Mesenchymal stem cell (in vitro differentiated cells and primary cell): ENCODE results near the gene LCP1.

Source experiments
- DNase-seq: peaks from one replicate; pipeline ENCODE4 v3.0.0-alpha.2; 2013
- H2AFZ ChIP-seq: one replicate; pipeline ENCODE4 v1.6.1; 2013; ENCODE audit warnings: low read depth, mild to moderate bottlenecking, control low read depth, inconsistent platforms, low read length, moderate library complexity
- H2AK5ac ChIP-seq: 2 replicates; pipeline ENCODE4 v1.6.1; 2013; ENCODE audit warnings: low read length, moderate library complexity, mild to moderate bottlenecking, inconsistent platforms; ENCODE audit not compliant: severe bottlenecking
- H2BK120ac ChIP-seq: one replicate; pipeline ENCODE4 v1.6.1; 2013; ENCODE audit warnings: low read depth, mild to moderate bottlenecking, inconsistent platforms, low read length, moderate library complexity
- H2BK12ac ChIP-seq, 2 experiments: one replicate each; pipeline ENCODE4 v1.6.1; 2013; ENCODE audit warnings: inconsistent platforms in 2 of 2, low read length in 2 of 2, mild to moderate bottlenecking in 2 of 2, moderate library complexity in 2 of 2, control low read depth in 1 of 2
- H2BK15ac ChIP-seq: one replicate; pipeline ENCODE4 v1.6.1; 2013; ENCODE audit warnings: mild to moderate bottlenecking, low read depth, inconsistent platforms; ENCODE audit not compliant: poor library complexity, severe bottlenecking
- H2BK5ac ChIP-seq: 2 replicates; pipeline ENCODE4 v1.6.1; 2013; ENCODE audit warnings: low read depth, mild to moderate bottlenecking, low read length, control low read depth, inconsistent platforms; ENCODE audit not compliant: poor library complexity, severe bottlenecking
- H3K14ac ChIP-seq, 2 experiments: one replicate each; pipeline ENCODE4 v1.6.1; 2013; ENCODE audit warnings: inconsistent platforms in 2 of 2, low read length in 2 of 2, control low read depth in 1 of 2, mild to moderate bottlenecking in 1 of 2, moderate library complexity in 1 of 2
- H3K18ac ChIP-seq, 2 experiments: one replicate each; pipeline ENCODE4 v1.6.1; 2013; ENCODE audit warnings: inconsistent platforms in 2 of 2, low read length in 2 of 2, control low read depth in 1 of 2, low read depth in 1 of 2, mild to moderate bottlenecking in 1 of 2
- H3K23ac ChIP-seq, 2 experiments: one replicate each; pipeline ENCODE4 v1.6.1; 2013; ENCODE audit warnings: inconsistent platforms in 2 of 2, low read length in 2 of 2, mild to moderate bottlenecking in 2 of 2, moderate library complexity in 2 of 2, control low read depth in 1 of 2
- H3K27ac ChIP-seq: 2 replicates; pipeline ENCODE4 v1.5.1; 2013; ENCODE audit warnings: mild to moderate bottlenecking, moderate library complexity, low read length, control low read depth, inconsistent platforms; ENCODE audit not compliant: poor library complexity, severe bottlenecking
- H3K27me3 ChIP-seq, 2 experiments: 2 replicates each; pipeline versions ENCODE4 v1.6.1 to v1.7.0; 2013; ENCODE audit warnings: low read length in 2 of 2, mild to moderate bottlenecking in 2 of 2, moderate library complexity in 2 of 2, control low read depth in 1 of 2, inconsistent platforms in 1 of 2; ENCODE audit not compliant: control insufficient read depth in 1 of 2, insufficient read depth in 1 of 2
- H3K36me3 ChIP-seq, 2 experiments: 2 replicates each; pipeline versions ENCODE4 v1.6.1 to v1.7.0; 2013; ENCODE audit warnings: low read length in 2 of 2, control low read depth in 1 of 2, inconsistent platforms in 1 of 2, low read depth in 1 of 2, mild to moderate bottlenecking in 1 of 2; ENCODE audit not compliant: insufficient read depth in 2 of 2, control insufficient read depth in 1 of 2
- H3K4ac ChIP-seq, 2 experiments: one replicate each; pipeline ENCODE4 v1.6.1; 2013; ENCODE audit warnings: inconsistent platforms in 2 of 2, low read length in 2 of 2, mild to moderate bottlenecking in 2 of 2, moderate library complexity in 2 of 2, control low read depth in 1 of 2, low read depth in 1 of 2
- H3K4me1 ChIP-seq: 2 replicates; pipeline ENCODE4 v1.6.1; 2013; ENCODE audit warnings: low read depth, low read length, control low read depth; ENCODE audit not compliant: control insufficient read depth, insufficient read depth
- H3K4me2 ChIP-seq: 2 replicates; pipeline ENCODE4 v1.6.1; 2013; ENCODE audit warnings: low read length, mild to moderate bottlenecking, inconsistent platforms; ENCODE audit not compliant: poor library complexity, severe bottlenecking
- H3K4me3 ChIP-seq, 2 experiments: 2 replicates each; pipeline versions ENCODE4 v1.5.1 to v1.7.0; 2013; ENCODE audit warnings: low read length in 2 of 2, mild to moderate bottlenecking in 2 of 2, control low read depth in 1 of 2, low read depth in 1 of 2; ENCODE audit not compliant: insufficient read depth in 1 of 2
- H3K79me1 ChIP-seq: replicated peaks from 2 replicates; pipeline ENCODE4 v1.6.1; 2013; ENCODE audit warnings: mild to moderate bottlenecking, control low read depth, low read length, inconsistent platforms; ENCODE audit not compliant: poor library complexity, severe bottlenecking
- H3K9ac ChIP-seq: 2 replicates; pipeline ENCODE4 v1.7.0; 2013; ENCODE audit warnings: mild to moderate bottlenecking, low read length, moderate library complexity
- H3K9me3 ChIP-seq: 2 replicates; pipeline ENCODE4 v1.7.0; 2013; ENCODE audit warnings: mild to moderate bottlenecking, low read length; ENCODE audit not compliant: control insufficient read depth
- H4K8ac ChIP-seq: one replicate; pipeline ENCODE4 v1.6.1; 2013; ENCODE audit warnings: inconsistent platforms, mild to moderate bottlenecking, low read length, moderate library complexity
- H4K91ac ChIP-seq: one replicate; pipeline ENCODE4 v1.6.1; 2013; ENCODE audit warnings: mild to moderate bottlenecking, low read length, inconsistent platforms
- WGBS: methylation state at CpG from one replicate; pipeline ENCODE4 v1.1.7; 2013; ENCODE audit warnings: mixed read lengths; 5-methylcytosine and 5-hydroxymethylcytosine counted together

The LCP1 gene

GRCh38 chr13:46213242-46213641 lies 31.3 kb upstream of the LCP1 start:
- 91% methylated on average over 3 of the region's 3 CpGs for WGBS
- no peak overlapping the region for H4K91ac ChIP-seq
- H2BK5ac ChIP-seq, result no peak overlapping the region
- H4K8ac ChIP-seq, result no peak overlapping the region
- H3K27ac ChIP-seq, result no peak overlapping the region
- no peak overlapping the region for H3K14ac ChIP-seq
- H3K23ac ChIP-seq, result no peak overlapping the region
- H3K4me1 ChIP-seq, result peaks cover 3% of the 10 kb centered on the region
- H2AK5ac ChIP-seq, result no peak overlapping the region
- DNase-seq, result no peak
- H2BK15ac ChIP-seq, result no peak overlapping the region
- H3K36me3 ChIP-seq, result no peaks in the 10 kb centered on the region
- H3K9me3 ChIP-seq, result no peaks in the 10 kb centered on the region
- H2BK12ac ChIP-seq, result no peak overlapping the region
- H3K4me2 ChIP-seq, result no peak overlapping the region
- H3K9ac ChIP-seq, result no peak overlapping the region
- no peaks in the 10 kb centered on the region for H3K27me3 ChIP-seq
- no peak overlapping the region for H3K18ac ChIP-seq
- H2AFZ ChIP-seq, result no peak overlapping the region
- H3K4ac ChIP-seq, result no peak overlapping the region
- H3K4me3 ChIP-seq, result no peak overlapping the region
- H2BK120ac ChIP-seq, result no peak overlapping the region
- H3K79me1 ChIP-seq, result no peaks in the 10 kb centered on the region

GRCh38 chr13:46211483-46212351 lies 29.7 kb upstream of the LCP1 start, which contains the start of gene LRRC63:
Gene LRRC63 (plus strand): TSS chr13:46211928. CDS start chr13:46213035, 1,107 bp downstream.
- Histone ChIP-seq H3K18ac (peak within 1 kb of the TSS in 1 of 2 experiments; percentile 78), H2BK15ac (peak within 1 kb of the TSS; percentile 0), H3K27me3 (no peaks in the 10 kb centered on the region), H3K4me1 (peaks cover 3% of the 10 kb centered on the region), H3K23ac (no peak within 1 kb of the TSS), H3K4me3 (peak within 1 kb of the TSS; percentile 63 to 92), H2BK12ac (no peak within 1 kb of the TSS), H2AK5ac (peak within 1 kb of the TSS; percentile 2), H3K79me1 (no peaks in the 10 kb centered on the region), H3K4ac (no peak within 1 kb of the TSS), H3K9me3 (no peaks in the 10 kb centered on the region), H3K9ac (peak within 1 kb of the TSS; percentile 81), H2BK5ac (no peak within 1 kb of the TSS), H3K36me3 (no peaks in the 10 kb centered on the region), H2BK120ac (no peak within 1 kb of the TSS), H2AFZ (peak within 1 kb of the TSS; percentile 39), H3K14ac (no peak within 1 kb of the TSS), H4K91ac (no peak within 1 kb of the TSS), H3K27ac (no peak within 1 kb of the TSS), H4K8ac (peak within 1 kb of the TSS; percentile 93), H3K4me2 (peak within 1 kb of the TSS; percentile 54)
- WGBS, result 9% methylated on average over 47 of the region's 53 CpGs
- peak; percentile 63 for DNase-seq

GRCh38 chr13:46211116-46211482 lies 29.1 kb upstream of the LCP1 start:
- H2BK120ac ChIP-seq, result no peak overlapping the region
- no peaks in the 10 kb centered on the region for H3K9me3 ChIP-seq
- H3K4me3 ChIP-seq, result peak overlapping the region in 1 of 2 experiments; percentile 92
- no peak overlapping the region for H3K23ac ChIP-seq
- no peaks in the 10 kb centered on the region for H3K79me1 ChIP-seq
- no peak overlapping the region for H2AK5ac ChIP-seq
- H3K27me3 ChIP-seq, result no peaks in the 10 kb centered on the region
- no peak overlapping the region for H2AFZ ChIP-seq
- no peak overlapping the region for H4K91ac ChIP-seq
- no peak overlapping the region for H3K27ac ChIP-seq
- H2BK12ac ChIP-seq, result no peak overlapping the region
- no peak overlapping the region for H3K18ac ChIP-seq
- H3K4me2 ChIP-seq, result peak overlapping the region; percentile 54
- WGBS, result 46% methylated on average over 9 of the region's 9 CpGs
- no peaks in the 10 kb centered on the region for H3K36me3 ChIP-seq
- peak; percentile 25 for DNase-seq
- H2BK5ac ChIP-seq, result no peak overlapping the region
- no peak overlapping the region for H4K8ac ChIP-seq
- H3K4ac ChIP-seq, result no peak overlapping the region
- H3K9ac ChIP-seq, result peak overlapping the region; percentile 81
- no peak overlapping the region for H2BK15ac ChIP-seq
- no peak overlapping the region for H3K14ac ChIP-seq
- H3K4me1 ChIP-seq, result peaks cover 3% of the 10 kb centered on the region

- Histone ChIP-seq H4K91ac (no peak overlapping the region), H3K4me3 (peak overlapping the region in 1 of 2 experiments; percentile 92), H3K27ac (no peak overlapping the region), H3K4ac (no peak overlapping the region), H3K23ac (no peak overlapping the region), H3K9ac (peak overlapping the region; percentile 81), H3K79me1 (no peaks in the 10 kb centered on the region), H2BK120ac (no peak overlapping the region), H2AK5ac (no peak overlapping the region), H3K9me3 (no peaks in the 10 kb centered on the region), H2BK5ac (no peak overlapping the region), H3K36me3 (no peaks in the 10 kb centered on the region), H2BK15ac (no peak overlapping the region), H2BK12ac (no peak overlapping the region), H3K4me2 (no peak overlapping the region), H3K27me3 (no peaks in the 10 kb centered on the region), H3K14ac (no peak overlapping the region), H4K8ac (no peak overlapping the region), H3K18ac (no peak overlapping the region), H3K4me1 (peaks cover 3% of the 10 kb centered on the region), H2AFZ (no peak overlapping the region)
- no peak for DNase-seq
- 91% methylated on average over 5 of the region's 6 CpGs for WGBS
Measured at GRCh38 chr13:46210362-46211083, 28.5 kb upstream of the LCP1 start.
